Ascending aorta (tissue), 2 donors: Measurements from ENCODE around the gene LILRA6. TPM values are rescaled to one million over a fixed set of nuclear protein-coding genes. Genes with fewer than 3 reads are reported as not detected.
"Not testable (repeated sequence)": the region's sequence is repeated elsewhere in the genome, so short reads cannot be mapped to it uniquely, and the experiment has no call there.

Source experiments
- DNase-seq, 2 donors: peaks; one replicate each; pipeline ENCODE4 v3.0.0-alpha.2; 2019; ENCODE audit warnings: low spot score in 2 of 2
- H3K27ac ChIP-seq, 2 donors: fragments of 200-600 bp; sonication (generic); one replicate each; pipeline ENCODE4 v1.5.1; 2016 to 2017; ENCODE audit warnings: mild to moderate bottlenecking in 1 of 2
- H3K27me3 ChIP-seq: fragments of 200-600 bp; sonication (generic); one replicate; pipeline ENCODE4 v1.5.1; 2017
- H3K36me3 ChIP-seq, 2 donors: fragments of 200-600 bp; sonication (generic); one replicate each; pipeline ENCODE4 v1.5.1; 2016
- H3K4me1 ChIP-seq, 2 donors: fragments of 200-600 bp; sonication (generic); one replicate each; pipeline ENCODE4 v1.5.1; 2016 to 2017; ENCODE audit warnings: mild to moderate bottlenecking in 1 of 2
- H3K4me3 ChIP-seq, 2 donors: fragments of 200-600 bp; sonication (generic); one replicate each; pipeline ENCODE4 v1.5.1; 2016 to 2017; ENCODE audit warnings: mild to moderate bottlenecking in 1 of 2
- H3K9me3 ChIP-seq, 2 donors: fragments of 200-600 bp; sonication (generic); one replicate each; pipeline ENCODE4 v1.5.1; 2016
- intact Hi-C: fragments of 100-400 bp; cut with DNase I; formaldehyde crosslinking; loops from one replicate; pipeline ENCODE4 v1.15.1; 2023
- total RNA-seq: library from RNA; depleted of rRNA; stranded (reverse); fragments of >200 nt; gene quantifications from one replicate; pipeline ENCODE4 v1.1.0, GENCODE V29; 2016
- TF ChIP-seq, protein P1 (sequence below), 3 experiments: fragments of 200-600 bp in 2 of 3; fragments of 450-650 bp in 1 of 3; sonication (generic) in 2 of 3; IDR thresholded peaks; one replicate each; pipeline ENCODE4 v1.5.1; 2016 to 2019; ENCODE audit warnings: antibody characterized with exemption in 3 of 3, mild to moderate bottlenecking in 1 of 3, moderate library complexity in 1 of 3

The LILRA6 gene
- total RNA-seq, 1 donor from 2014 or later, result 25.1 TPM

DNA sequence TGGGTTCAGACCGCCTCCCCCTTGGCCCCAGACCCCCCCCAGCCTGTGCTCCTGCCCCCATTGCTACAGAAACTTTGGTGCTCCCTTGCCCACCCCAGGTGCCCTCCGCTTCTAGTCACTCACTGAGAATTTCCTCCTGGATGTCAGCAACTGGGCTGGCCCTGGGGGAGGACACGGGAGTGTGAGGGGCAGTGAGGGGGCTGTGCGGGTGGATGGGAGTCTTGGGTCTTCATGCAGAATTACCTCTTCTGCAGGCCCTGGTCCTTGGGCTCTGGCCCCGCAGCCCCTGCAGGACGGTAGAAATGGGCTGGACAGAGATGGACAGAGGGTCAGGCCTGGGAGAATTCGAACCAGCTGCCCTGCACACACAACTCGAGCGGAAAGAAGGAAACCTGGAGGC is 9.7 kb upstream of the LILRA6 start:
- H3K9me3 ChIP-seq, result no peaks in the 10 kb centered on the region
- no peak for DNase-seq
- H3K4me3 ChIP-seq, result no peak overlapping the region
- intact Hi-C loops, result no loop called here
- H3K4me1 ChIP-seq, result no peaks in the 10 kb centered on the region
- TF ChIP-seq, protein P1, sequence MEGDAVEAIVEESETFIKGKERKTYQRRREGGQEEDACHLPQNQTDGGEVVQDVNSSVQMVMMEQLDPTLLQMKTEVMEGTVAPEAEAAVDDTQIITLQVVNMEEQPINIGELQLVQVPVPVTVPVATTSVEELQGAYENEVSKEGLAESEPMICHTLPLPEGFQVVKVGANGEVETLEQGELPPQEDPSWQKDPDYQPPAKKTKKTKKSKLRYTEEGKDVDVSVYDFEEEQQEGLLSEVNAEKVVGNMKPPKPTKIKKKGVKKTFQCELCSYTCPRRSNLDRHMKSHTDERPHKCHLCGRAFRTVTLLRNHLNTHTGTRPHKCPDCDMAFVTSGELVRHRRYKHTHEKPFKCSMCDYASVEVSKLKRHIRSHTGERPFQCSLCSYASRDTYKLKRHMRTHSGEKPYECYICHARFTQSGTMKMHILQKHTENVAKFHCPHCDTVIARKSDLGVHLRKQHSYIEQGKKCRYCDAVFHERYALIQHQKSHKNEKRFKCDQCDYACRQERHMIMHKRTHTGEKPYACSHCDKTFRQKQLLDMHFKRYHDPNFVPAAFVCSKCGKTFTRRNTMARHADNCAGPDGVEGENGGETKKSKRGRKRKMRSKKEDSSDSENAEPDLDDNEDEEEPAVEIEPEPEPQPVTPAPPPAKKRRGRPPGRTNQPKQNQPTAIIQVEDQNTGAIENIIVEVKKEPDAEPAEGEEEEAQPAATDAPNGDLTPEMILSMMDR (IDR thresholded peaks at IDR 0.05), result no peak
- H3K27me3 ChIP-seq, result no peaks in the 10 kb centered on the region
- H3K27ac ChIP-seq, result no peak overlapping the region
- no peaks in the 10 kb centered on the region for H3K36me3 ChIP-seq

DNA sequence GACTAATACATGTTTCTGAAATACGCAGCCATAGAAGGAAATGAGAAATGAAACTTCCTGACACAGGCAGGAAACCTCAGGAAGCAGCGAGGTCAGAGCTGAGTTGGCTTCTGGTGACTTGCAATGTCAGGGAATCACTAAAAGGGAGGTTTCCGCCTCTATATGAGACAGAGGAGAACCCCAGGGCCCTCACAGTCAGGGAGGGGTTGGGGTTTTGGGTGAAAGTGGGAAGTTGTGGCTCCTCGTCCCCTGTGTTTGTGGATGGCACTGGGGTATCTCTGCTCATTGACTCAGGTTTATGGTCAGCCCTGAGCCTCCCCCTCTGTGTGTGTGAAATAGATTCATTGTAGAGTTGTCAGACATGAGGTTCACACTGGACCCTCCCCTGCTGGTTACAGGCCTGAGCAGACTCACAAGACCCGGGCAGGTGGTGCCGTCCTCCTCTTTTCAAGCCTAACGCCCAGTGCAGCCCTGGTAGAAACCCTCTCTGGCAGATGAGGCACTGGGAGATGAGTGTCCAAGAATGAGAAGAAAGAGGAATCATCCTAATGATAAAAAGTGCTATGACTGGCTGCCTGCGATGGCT is 5.5 kb upstream of the LILRA6 start:
- Histone ChIP-seq H3K9me3 (no peaks in the 10 kb centered on the region), H3K27me3 (no peaks in the 10 kb centered on the region), H3K4me3 (no peak overlapping the region), H3K36me3 (no peaks in the 10 kb centered on the region), H3K27ac (no peak overlapping the region), H3K4me1 (no peaks in the 10 kb centered on the region)
- TF ChIP-seq, protein P1 (IDR thresholded peaks at IDR 0.05), result no peak
- intact Hi-C loops, result no loop called here
- DNase-seq, result no peak

DNA sequence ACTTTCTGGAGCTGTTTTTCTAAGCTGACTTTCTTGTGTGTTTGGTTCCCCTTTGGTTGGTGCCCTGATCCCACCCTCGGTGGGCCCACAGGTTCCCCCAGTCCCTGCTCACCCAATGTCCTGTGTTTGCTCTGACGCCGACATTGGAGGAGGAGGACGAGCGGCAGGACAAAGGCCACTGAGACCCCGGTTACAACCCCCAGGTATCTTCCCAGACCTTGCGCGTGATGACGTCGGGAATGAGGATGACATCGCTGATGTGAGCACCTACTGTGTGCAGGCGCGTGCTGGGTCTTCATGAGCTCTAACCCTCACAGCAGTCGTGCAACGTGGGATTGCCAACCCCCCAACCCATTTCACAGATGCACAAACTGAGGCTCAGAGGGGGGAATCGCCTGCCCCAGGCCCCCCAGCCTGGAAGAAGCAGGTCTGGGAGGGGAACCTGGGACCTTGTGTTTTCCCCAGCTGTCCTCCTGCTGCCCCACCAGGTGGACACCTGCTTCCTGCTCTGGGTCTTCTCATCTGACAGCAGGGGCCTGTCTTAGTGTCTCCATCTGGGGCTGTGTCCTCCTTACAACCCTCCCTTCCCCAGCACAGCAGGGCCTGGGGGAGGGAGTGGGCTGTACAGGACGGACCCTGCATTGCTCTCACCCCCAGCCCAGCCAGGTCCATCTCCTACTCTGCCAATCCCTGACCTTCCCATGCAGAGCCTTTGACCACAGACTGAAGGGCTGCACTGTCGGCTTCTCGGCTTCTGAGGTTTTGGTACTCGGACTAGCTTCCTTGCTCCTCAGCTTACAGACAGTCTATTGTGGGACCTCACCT is 4.7 kb upstream of the LILRA6 start:
- peak overlapping the region in 1 of 2 donors; percentile 1 for H3K27ac ChIP-seq
- H3K9me3 ChIP-seq, result no peaks in the 10 kb centered on the region
- TF ChIP-seq, protein P1 (IDR thresholded peaks at IDR 0.05), result no peak
- H3K4me3 ChIP-seq, result no peak overlapping the region
- H3K4me1 ChIP-seq, result no peaks in the 10 kb centered on the region
- H3K27me3 ChIP-seq, result no peaks in the 10 kb centered on the region
- intact Hi-C loops, result no loop called here
- no peaks in the 10 kb centered on the region for H3K36me3 ChIP-seq
- DNase-seq, result no peak

DNA sequence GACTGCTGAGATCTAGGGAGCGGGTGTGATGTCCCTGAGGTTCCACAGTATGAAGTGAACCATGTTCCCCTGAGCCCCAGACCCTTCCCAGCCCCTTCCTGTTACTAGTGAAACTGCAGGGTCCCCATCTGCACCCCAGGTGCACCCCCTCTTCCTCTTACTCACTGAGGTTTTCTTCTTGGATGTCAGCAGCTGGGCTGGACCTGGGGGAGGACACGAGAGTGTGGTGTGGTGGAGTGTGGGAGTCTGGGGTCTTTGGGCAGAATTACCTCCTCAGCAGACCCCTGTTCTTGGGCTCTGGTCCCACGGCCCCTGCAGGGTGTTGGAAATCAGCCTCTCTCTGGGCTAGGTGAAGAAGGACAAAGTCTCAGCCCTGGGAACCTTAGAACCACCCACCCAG is 3.3 kb upstream of the LILRA6 start:
- no peaks in the 10 kb centered on the region for H3K36me3 ChIP-seq
- H3K9me3 ChIP-seq, result no peaks in the 10 kb centered on the region
- no peaks in the 10 kb centered on the region for H3K27me3 ChIP-seq
- no peak overlapping the region for H3K4me3 ChIP-seq
- intact Hi-C loops, result no loop called here
- no peak overlapping the region for H3K27ac ChIP-seq
- TF ChIP-seq, protein P1 (IDR thresholded peaks at IDR 0.05), result no peak
- H3K4me1 ChIP-seq, result no peaks in the 10 kb centered on the region
- DNase-seq, result no peak

DNA sequence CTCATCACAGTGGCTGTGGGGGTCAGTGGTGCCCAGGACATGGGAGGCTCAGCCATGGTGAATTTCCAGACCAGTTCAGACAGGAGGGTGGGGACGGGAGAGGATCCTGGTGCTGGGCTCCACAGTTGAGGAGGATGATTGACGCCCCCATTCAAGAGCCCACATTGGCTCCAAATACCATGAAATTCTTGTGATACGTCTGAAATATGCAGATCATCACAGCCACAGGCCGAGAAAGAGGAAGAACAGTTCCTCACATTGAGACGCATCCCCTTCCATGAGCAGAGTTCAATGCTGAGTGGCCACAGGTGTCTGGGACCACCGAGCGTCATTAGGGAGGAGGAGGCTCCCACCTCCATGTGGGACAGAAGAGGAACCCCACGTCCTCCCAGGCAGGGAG is 1.2 kb upstream of the LILRA6 start:
- intact Hi-C loops, H3K27ac ChIP-seq, H3K4me1 ChIP-seq, DNase-seq, H3K27me3 ChIP-seq, H3K4me3 ChIP-seq, H3K36me3 ChIP-seq, H3K9me3 ChIP-seq: not testable (repeated sequence)

DNA sequence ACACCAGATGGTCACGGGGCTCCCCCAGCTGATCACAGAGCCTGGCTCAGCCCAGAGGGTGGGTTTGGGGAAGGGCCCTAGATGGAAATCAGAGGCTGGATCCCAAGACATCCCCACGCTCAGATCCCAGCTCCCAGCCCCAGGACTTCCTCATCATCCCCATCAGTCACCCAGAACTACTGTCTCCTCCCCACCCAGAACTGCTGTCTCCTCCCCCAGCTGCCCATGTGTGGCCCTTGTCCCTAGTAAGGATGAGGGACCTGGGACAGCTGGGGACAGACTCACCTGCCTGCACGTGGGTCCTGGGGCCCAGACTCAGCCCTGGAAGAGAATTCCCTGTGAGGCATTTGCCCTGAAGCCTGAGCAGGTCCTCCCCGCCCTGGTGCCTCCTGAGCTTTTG is 356 bp downstream of the LILRA6 start:
- H3K4me3 ChIP-seq, DNase-seq, H3K4me1 ChIP-seq, H3K27me3 ChIP-seq, intact Hi-C loops, H3K27ac ChIP-seq, H3K36me3 ChIP-seq, H3K9me3 ChIP-seq: not testable (repeated sequence)

DNA sequence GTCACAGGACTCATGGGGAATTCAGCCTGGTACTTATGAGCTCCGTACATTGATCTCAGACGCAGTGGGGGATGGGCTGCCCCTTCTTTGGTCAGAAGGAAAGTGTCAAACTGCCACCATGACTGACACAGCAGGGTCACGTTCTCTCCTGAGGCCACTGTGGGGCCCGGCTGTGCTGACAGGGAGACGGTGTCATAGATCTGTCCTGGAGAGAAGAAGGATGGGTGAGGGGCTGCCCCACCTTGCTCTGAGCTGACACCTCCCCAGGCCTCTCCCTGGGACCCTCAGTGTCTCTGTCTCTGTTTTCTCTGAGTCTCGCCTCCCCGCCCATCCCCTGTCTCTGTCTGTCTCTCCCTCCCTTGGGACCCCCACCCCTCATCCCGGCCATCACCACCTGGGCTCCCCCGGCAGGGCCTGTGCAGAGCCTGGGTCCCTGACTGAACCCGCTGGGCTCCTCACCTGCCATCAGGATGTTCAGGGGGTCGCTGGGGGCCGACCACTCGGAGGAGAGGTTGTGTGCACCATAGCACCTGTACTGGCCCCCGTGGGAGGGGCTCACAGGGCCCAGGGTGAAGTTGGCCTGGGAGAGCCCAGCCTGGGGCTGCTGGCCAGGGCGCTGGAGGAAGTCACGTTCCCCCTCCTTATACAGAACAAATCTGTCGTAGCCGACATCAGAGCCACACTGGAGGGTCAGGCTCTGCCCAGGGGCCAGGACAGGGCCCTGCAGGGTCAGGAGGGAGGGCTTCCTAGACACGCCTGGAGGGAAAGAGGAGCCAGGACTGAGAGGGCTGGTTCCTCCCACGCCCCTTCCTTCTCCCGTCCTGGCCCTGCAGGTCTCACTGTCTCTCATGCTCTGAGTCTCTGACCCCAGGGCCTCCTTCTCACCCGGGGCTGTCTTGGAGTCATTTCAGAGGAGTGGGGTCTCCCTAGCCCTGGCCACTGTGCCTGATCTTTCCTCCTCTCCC is 1.9 kb downstream of the LILRA6 start:
- H3K9me3 ChIP-seq, H3K27ac ChIP-seq, H3K4me1 ChIP-seq, H3K36me3 ChIP-seq, H3K4me3 ChIP-seq, intact Hi-C loops, DNase-seq, H3K27me3 ChIP-seq: not testable (repeated sequence)

DNA sequence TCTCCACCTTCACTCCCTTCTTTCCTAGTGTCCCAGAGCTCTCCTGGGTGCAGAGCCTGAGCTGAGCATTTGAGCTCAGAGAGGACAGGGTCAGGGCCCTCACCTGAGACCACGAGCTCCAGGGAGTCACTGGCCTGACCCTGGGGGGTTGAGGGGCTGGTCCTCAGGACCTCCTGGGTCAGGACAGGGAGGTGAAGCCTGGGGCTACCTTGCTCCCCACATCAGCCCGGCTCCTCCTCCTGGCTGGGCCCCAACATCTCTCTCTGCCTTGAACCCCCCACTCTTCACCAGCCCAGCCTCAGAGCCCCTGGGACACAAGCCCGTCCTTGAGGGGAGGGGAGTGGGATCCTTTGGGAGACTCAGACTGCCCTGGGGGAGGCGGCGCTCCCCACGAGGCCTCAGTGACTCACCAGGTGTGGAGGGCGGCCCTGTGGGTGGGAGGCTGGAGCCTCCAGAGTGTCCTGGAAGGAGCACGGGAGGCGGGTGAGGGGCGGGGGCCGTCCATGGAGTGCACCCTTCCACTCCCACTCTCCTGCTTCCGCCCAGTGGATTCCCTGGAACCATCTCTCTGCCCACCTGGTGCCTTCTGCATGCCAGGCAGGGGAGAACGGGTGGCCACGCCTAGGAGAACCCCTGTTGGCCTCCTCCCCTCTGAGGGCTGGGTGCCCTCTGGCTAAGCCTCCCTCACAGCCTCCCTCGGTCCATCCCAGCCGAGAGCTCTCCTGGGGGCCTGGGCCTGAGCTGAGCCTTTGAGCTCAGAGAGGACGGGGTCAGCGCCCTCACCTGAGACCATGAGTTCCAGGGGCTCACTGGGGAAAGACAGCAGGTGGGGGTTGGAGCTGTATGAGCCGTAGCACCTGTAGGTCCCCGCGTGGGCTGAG is 2.9 kb downstream of the LILRA6 start:
- H3K27ac ChIP-seq, DNase-seq, H3K36me3 ChIP-seq, H3K4me3 ChIP-seq, H3K9me3 ChIP-seq, intact Hi-C loops, H3K4me1 ChIP-seq, H3K27me3 ChIP-seq: not testable (repeated sequence)
